Activated gamma-delta T cell treated with Interleukin-2 at 50 U/mL for 16 hours (primary cell): ENCODE results near the gene KLHL17.

Experiments used
- DNase-seq: peaks from one replicate; pipeline ENCODE4 v3.0.0-alpha.2; 2020

Gene KLHL17

GRCh38 chr1:923131-923990, 37.0 kb upstream of the KLHL17 start, which contains the start of gene SAMD11:
Gene SAMD11, plus strand, starts transcription at chr1:923923. Its CDS starts 509 bp downstream, at chr1:924432.
- DNase-seq: peak; percentile 55

GRCh38 chr1:923991-924655, 36.3 kb upstream of the KLHL17 start:
- no peak for DNase-seq

- no peak for DNase-seq
Observed at GRCh38 chr1:924656-925560, 35.5 kb upstream of the KLHL17 start.

- DNase-seq: no peak
Observed at GRCh38 chr1:925561-926421, 34.6 kb upstream of the KLHL17 start.

GRCh38 chr1:927234-927633, 33.1 kb upstream of the KLHL17 start:
- no peak for DNase-seq

- no peak for DNase-seq
Observed at GRCh38 chr1:927748-928147, 32.6 kb upstream of the KLHL17 start.

GRCh38 chr1:928825-929661, 31.3 kb upstream of the KLHL17 start:
- DNase-seq: no peak

GRCh38 chr1:929712-930632, 30.4 kb upstream of the KLHL17 start:
- no peak for DNase-seq

GRCh38 chr1:930633-931138, 29.7 kb upstream of the KLHL17 start:
- no peak for DNase-seq

GRCh38 chr1:931380-932172, 28.8 kb upstream of the KLHL17 start:
- no peak for DNase-seq

- DNase-seq: no peak
Observed at GRCh38 chr1:932173-932510, 28.2 kb upstream of the KLHL17 start.

GRCh38 chr1:932776-933602, 27.4 kb upstream of the KLHL17 start:
- DNase-seq: no peak

GRCh38 chr1:933603-933940, 26.8 kb upstream of the KLHL17 start:
- no peak for DNase-seq

GRCh38 chr1:934991-935750, 25.2 kb upstream of the KLHL17 start:
- DNase-seq: no peak

GRCh38 chr1:935751-936231, 24.6 kb upstream of the KLHL17 start:
- no peak for DNase-seq

- no peak for DNase-seq
Observed at GRCh38 chr1:936348-937264, 23.8 kb upstream of the KLHL17 start.
